Endothelial cell of umbilical vein (primary cell): ENCODE data around the gene DVL3. TPM values are rescaled to one million over a fixed set of nuclear protein-coding genes. Genes with fewer than 3 reads are reported as not detected.

ENCODE experiments used
- BruUV-seq: library from RNA; stranded (reverse); fragments of 400-500 nt; replicated peaks from 2 replicates; lab custom pipeline; 2021; lab: Mats Ljungman, UMichigan
- CTCF ChIA-PET: fragments of 300-600, 350-600 bp; sonication (Branson Sonifier 250); formaldehyde crosslinking; loops from one replicate; lab custom pipeline; 2021; ENCODE audit warnings: antibody characterized with exemption, inconsistent platforms; lab: Charles Lee
- POLR2A ChIA-PET: fragments of 300-600, 350-600 bp; sonication (Branson Sonifier 250); formaldehyde crosslinking; loops from one replicate; lab custom pipeline; 2021; ENCODE audit warnings: antibody characterized with exemption, inconsistent platforms; lab: Charles Lee
- DNase-seq: peaks from one replicate; pipeline ENCODE4 v3.0.0-alpha.2; 2011; ENCODE audit warnings: low read depth, low spot score
- FAIRE-seq: peaks from 2 replicates; lab custom pipeline; 2011; peaks lifted over from hg19 to GRCh38; lab: Jason Lieb, UNC
- H2AFZ ChIP-seq: 2 replicates; pipeline ENCODE4 v1.6.0; 2012; ENCODE audit warnings: low read depth, low read length, control low read depth, inconsistent platforms
- H3K27ac ChIP-seq: 2 replicates; pipeline ENCODE4 v1.5.1; 2011; ENCODE audit warnings: low read depth, mild to moderate bottlenecking, control low read depth, low read length, moderate library complexity; ENCODE audit not compliant: insufficient read depth
- H3K27me3 ChIP-seq, 2 experiments: 2 replicates each; pipeline versions ENCODE4 v1.6.0 to v1.6.1; 2011; ENCODE audit warnings: low read length in 2 of 2, mixed read lengths in 1 of 2; ENCODE audit not compliant: control insufficient read depth in 2 of 2, insufficient read depth in 2 of 2
- H3K36me3 ChIP-seq, 2 experiments: 2 replicates in 1 of 2; 3 replicates in 1 of 2; pipeline ENCODE4 v1.5.1; 2011; ENCODE audit warnings: low read length in 2 of 2, mild to moderate bottlenecking in 1 of 2, moderate library complexity in 1 of 2; ENCODE audit not compliant: control insufficient read depth in 2 of 2, insufficient read depth in 2 of 2; ENCODE audit errors: extremely low read depth in 1 of 2
- H3K4me1 ChIP-seq: 3 replicates; pipeline ENCODE4 v1.5.1; 2011; ENCODE audit warnings: mild to moderate bottlenecking, low read length; ENCODE audit not compliant: control insufficient read depth, insufficient read depth; ENCODE audit errors: extremely low read depth
- H3K4me2 ChIP-seq: 2 replicates; pipeline ENCODE4 v1.6.1; 2011; ENCODE audit warnings: low read length, control low read depth, mixed read lengths; ENCODE audit not compliant: insufficient read depth
- H3K4me3 ChIP-seq, 3 experiments: fragments of 200-600 bp in 1 of 3; sonication (generic), shearing (Covaris generic) in 1 of 3; replicated peaks in 1 of 3; 2 replicates each; pipeline ENCODE4 v1.5.1; 2011 to 2016; ENCODE audit warnings: control low read depth in 3 of 3, low read length in 3 of 3, mild to moderate bottlenecking in 2 of 3, inconsistent platforms in 1 of 3, low read depth in 1 of 3, moderate library complexity in 1 of 3; ENCODE audit not compliant: insufficient read depth in 1 of 3
- H3K79me2 ChIP-seq: 2 replicates; pipeline ENCODE4 v1.6.0; 2012; ENCODE audit warnings: low read length, inconsistent platforms; ENCODE audit not compliant: control insufficient read depth, insufficient read depth
- H3K9ac ChIP-seq: replicated peaks from 2 replicates; pipeline ENCODE3; 2011; ENCODE audit warnings: low read length, control low read depth; ENCODE audit not compliant: insufficient read depth; ENCODE audit errors: extremely low read depth
- H3K9me1 ChIP-seq: replicated peaks from 3 replicates; pipeline ENCODE4 v1.6.0; 2011; ENCODE audit warnings: mild to moderate bottlenecking, low read length; ENCODE audit not compliant: control insufficient read depth, insufficient read depth; ENCODE audit errors: extremely low read depth
- H3K9me3 ChIP-seq: replicated peaks from 2 replicates; pipeline ENCODE4 v1.5.1; 2012; ENCODE audit warnings: low read length, inconsistent platforms; ENCODE audit not compliant: control insufficient read depth, insufficient read depth
- H4K20me1 ChIP-seq: replicated peaks from 2 replicates; pipeline ENCODE3; 2011; ENCODE audit warnings: mild to moderate bottlenecking, low read length; ENCODE audit not compliant: control insufficient read depth, insufficient read depth; ENCODE audit errors: extremely low read depth
- FOS ChIP-seq: IDR thresholded peaks from 2 replicates; pipeline ENCODE4 v1.6.1; 2011; ENCODE audit warnings: mild to moderate bottlenecking, low read length, moderate library complexity, borderline replicate concordance; ENCODE audit not compliant: insufficient read depth
- JUN ChIP-seq: IDR thresholded peaks from 2 replicates; pipeline ENCODE4 v1.6.1; 2011; ENCODE audit warnings: borderline replicate concordance, low read depth; ENCODE audit not compliant: insufficient read length, insufficient read depth
- MYC ChIP-seq: IDR thresholded peaks from one replicate; pipeline ENCODE4 v1.6.1; 2011; ENCODE audit warnings: mild to moderate bottlenecking, low read depth, low read length
- dilution Hi-C: fragments of 300-500 bp; cut with MboI; formaldehyde crosslinking; loops from one replicate; pipeline ENCODE4 v1.15.0; 2019; ENCODE audit warnings: low sequenced_read_pairs; ENCODE audit not compliant: extremely low pct_ligation_motif_present
- intact Hi-C: fragments of 100-400 bp; cut with micrococcal nuclease; formaldehyde crosslinking; loops from one replicate; pipeline ENCODE4 v1.10.0; 2022
- polyA plus RNA-seq, 4 experiments: library from polyadenylated mRNA; depleted of rRNA in 3 of 4; stranded (reverse) in 3 of 4; unstranded in 1 of 4; fragments of >200 nt; gene quantifications; 2 replicates each; pipeline versions ENCODE4 v1.2.1 to v1.2.3, GENCODE V29; 2011 to 2012; ENCODE audit warnings: missing spikeins in 1 of 4
- total RNA-seq: library from RNA; stranded (reverse); gene quantifications from 2 replicates; pipeline ENCODE4 v1.2.3, GENCODE V29; 2021

The DVL3 gene
- total and polyA plus RNA-seq, 2 donors (not counting 3 experiments of a cell fraction or from before 2014, with no cell fraction given), result 43.8 to 59.0 TPM

DNA sequence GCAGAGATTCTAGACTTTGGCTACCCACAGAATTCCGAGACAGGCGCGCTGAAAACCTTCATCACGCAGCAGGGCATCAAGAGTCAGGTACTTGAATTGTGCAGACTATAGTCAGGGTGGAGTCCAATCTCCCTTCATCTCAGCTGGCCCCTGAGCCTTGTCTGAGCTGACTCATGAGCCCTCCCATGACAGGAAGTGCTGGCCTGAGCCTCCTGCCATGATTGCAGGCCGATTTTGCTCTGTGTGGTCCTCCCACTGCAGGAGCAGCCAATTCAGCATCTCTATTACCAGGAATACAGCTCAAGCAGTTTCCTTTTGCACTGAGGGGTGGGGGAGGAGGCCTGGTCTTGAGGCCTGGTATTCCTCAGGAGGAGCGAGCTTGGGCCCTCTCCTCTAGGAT, 25.0 kb downstream of the DVL3 start:
- no peaks in the 10 kb centered on the region for H3K9me3 ChIP-seq
- no peak overlapping the region for H3K4me2 ChIP-seq
- POLR2A ChIA-PET, result no interaction called here
- H3K4me1 ChIP-seq, result peaks cover 30% of the 10 kb centered on the region
- H3K27ac ChIP-seq, result no peak overlapping the region
- no peak overlapping the region for H3K9ac ChIP-seq
- peaks cover 42 to 57% of the 10 kb centered on the region in 2 experiments for H3K36me3 ChIP-seq
- DNase-seq (peak; percentile 37), FAIRE-seq (peak; percentile 92)
- intact Hi-C loops (no loop called here), dilution Hi-C loops (no loop called here)
- H3K79me2 ChIP-seq, result peaks cover 37% of the 10 kb centered on the region
- H2AFZ ChIP-seq, result no peak overlapping the region
- BruUV-seq, result no TSS peak
- no peaks in the 10 kb centered on the region for H3K27me3 ChIP-seq
- no peak for TF ChIP-seq MYC
- peak; percentile 57 for TF ChIP-seq FOS
- CTCF ChIA-PET, result interaction anchor here (2.1 kb wide), 1 partner anchor 47 kb away, joined by 7 read pairs; no protein-coding TSS in a partner anchor
- no peak overlapping the region for H3K4me3 ChIP-seq
- no peaks in the 10 kb centered on the region for H4K20me1 ChIP-seq
- H3K9me1 ChIP-seq, result no peaks in the 10 kb centered on the region

DNA sequence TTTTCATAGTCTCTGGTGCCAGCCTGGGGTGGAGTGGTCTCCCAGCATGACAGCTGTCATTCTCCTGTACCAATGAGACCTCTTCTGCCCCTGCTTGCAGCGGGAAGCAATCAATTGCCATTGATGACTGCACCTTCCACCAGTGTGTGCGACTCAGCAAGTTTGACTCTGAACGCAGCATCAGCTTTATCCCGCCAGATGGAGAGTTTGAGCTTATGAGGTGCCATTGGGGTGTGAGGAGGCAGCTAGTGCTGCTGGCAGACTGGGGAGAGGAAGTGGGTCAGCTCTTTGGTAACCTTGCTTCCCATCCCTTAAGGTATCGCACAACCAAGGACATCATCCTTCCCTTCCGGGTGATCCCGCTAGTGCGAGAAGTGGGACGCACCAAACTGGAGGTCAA, 26.4 kb downstream of the DVL3 start:
- Histone ChIP-seq H3K36me3 (peaks cover 42 to 57% of the 10 kb centered on the region in 2 experiments), H3K79me2 (peaks cover 31% of the 10 kb centered on the region), H3K9me1 (no peaks in the 10 kb centered on the region), H3K27ac (no peak overlapping the region), H3K9ac (no peak overlapping the region), H4K20me1 (no peaks in the 10 kb centered on the region), H3K9me3 (no peaks in the 10 kb centered on the region), H3K27me3 (no peaks in the 10 kb centered on the region), H3K4me3 (no peak overlapping the region), H3K4me2 (no peak overlapping the region), H3K4me1 (peaks cover 25% of the 10 kb centered on the region), H2AFZ (no peak overlapping the region)
- no peak for DNase-seq
- dilution Hi-C loops (no loop called here), intact Hi-C loops (no loop called here)
- ChIA-PET CTCF (interaction anchor here (1.4 to 1.5 kb wide), 2 partner anchors 46 to 263 kb away, joined by 3 read pairs; no protein-coding TSS in a partner anchor), POLR2A (no interaction called here)
- BruUV-seq, result TSS peak; percentile 0
- no peak for FAIRE-seq
- no peak for TF ChIP-seq JUN
